Measurements from ENCODE around the gene UGGT1.

DNA sequence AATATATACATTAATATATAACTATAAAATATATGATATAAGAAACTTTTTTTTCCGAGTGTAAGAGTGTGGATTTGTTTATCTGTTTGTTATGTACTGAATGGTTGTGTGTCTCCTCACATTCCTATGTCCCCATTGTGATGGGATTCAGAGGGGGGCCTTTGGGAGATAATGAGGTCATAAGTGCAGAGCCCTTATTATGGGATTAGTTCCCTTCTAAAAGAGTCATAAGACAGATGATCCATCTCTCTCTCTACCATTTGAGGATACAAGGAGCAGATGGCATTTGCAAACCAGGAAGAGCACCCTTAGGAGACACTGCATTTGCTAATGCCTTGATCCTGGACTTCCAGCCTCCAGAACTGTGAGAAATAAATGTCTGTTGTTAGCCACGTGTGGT lies 32.9 kb upstream of the UGGT1 start:
- TF ChIP-seq, protein P1, sequence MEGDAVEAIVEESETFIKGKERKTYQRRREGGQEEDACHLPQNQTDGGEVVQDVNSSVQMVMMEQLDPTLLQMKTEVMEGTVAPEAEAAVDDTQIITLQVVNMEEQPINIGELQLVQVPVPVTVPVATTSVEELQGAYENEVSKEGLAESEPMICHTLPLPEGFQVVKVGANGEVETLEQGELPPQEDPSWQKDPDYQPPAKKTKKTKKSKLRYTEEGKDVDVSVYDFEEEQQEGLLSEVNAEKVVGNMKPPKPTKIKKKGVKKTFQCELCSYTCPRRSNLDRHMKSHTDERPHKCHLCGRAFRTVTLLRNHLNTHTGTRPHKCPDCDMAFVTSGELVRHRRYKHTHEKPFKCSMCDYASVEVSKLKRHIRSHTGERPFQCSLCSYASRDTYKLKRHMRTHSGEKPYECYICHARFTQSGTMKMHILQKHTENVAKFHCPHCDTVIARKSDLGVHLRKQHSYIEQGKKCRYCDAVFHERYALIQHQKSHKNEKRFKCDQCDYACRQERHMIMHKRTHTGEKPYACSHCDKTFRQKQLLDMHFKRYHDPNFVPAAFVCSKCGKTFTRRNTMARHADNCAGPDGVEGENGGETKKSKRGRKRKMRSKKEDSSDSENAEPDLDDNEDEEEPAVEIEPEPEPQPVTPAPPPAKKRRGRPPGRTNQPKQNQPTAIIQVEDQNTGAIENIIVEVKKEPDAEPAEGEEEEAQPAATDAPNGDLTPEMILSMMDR (IDR thresholded peaks at IDR 0.05; ENCODE audit: low read depth, low read length, poor library complexity, severe bottlenecking) = no peak
- TF ChIP-seq EZH2phosphoT487 (IDR thresholded peaks at IDR 0.05; ENCODE audit: borderline replicate concordance, low read length) = no peak

All from DOHH2 (cell line).